NAMALWA (cell line): ENCODE results near the gene CAPZA2.

Source experiments
- DNase-seq: peaks from one replicate; pipeline ENCODE4 v3.0.0-alpha.2; 2015; ENCODE audit warnings: low spot score

The CAPZA2 gene

DNA sequence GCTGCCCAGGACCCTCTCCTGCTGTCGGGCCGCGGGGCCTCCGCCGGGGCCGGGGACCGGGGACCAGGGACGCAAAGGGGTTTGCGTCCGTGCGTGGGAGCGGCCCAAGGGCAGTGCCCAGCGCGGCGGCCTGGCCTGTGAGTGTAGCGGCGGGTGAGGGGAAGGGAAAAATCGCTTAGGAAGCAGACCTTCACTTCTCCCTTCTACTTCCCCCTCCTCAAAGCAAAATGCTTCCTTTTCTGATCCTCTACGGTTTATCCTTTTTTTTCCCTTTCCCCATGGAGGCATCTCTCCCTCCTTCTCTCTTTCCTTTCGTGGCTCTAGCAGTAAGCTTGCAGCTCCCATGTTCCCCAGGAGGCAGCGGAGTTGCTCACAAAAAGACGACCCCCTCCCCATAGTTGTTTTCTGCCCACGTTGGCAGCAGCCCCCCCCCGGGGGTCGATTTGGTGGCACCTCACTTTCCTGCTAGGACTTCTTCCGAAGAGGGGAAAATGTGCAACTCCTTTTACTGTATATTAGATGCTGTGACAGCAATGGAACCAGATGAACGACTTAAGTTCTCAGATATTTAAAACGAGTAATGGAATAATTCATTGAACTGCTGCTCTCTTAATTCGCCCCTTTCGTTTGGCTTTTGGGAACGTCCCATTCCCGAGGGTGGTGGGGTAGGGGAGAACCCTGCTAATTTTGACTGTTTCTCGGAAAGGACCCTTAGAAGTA, 724 bp downstream of the CAPZA2 start:
- peak; percentile 52 for DNase-seq

DNA sequence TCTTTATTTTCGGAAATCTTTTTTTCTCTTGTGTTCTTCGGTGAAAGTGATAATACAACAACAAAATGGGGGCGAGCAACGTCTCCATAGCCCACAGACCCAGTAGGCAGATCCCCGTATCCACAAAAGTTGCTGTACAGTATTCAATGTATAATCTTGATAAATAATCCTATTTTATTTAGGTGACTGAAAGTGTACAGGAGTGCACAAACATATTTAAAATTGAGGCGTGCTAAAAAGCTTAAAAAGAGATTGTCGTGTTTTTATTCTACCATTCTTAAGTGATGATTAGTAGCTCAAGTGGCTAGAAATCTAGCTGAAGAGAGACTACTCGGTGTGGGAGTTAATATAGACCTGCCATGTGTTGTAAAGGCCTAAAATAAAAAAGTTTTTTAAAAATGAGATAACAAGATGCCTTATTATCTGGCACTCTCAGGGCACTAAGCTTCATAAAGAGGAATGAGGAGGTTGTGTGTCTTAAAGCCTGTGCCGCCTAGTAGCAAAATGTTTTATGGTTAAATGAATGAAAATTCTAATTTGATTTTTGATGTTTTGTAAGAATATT, 1.6 kb downstream of the CAPZA2 start:
- DNase-seq = no peak

DNA sequence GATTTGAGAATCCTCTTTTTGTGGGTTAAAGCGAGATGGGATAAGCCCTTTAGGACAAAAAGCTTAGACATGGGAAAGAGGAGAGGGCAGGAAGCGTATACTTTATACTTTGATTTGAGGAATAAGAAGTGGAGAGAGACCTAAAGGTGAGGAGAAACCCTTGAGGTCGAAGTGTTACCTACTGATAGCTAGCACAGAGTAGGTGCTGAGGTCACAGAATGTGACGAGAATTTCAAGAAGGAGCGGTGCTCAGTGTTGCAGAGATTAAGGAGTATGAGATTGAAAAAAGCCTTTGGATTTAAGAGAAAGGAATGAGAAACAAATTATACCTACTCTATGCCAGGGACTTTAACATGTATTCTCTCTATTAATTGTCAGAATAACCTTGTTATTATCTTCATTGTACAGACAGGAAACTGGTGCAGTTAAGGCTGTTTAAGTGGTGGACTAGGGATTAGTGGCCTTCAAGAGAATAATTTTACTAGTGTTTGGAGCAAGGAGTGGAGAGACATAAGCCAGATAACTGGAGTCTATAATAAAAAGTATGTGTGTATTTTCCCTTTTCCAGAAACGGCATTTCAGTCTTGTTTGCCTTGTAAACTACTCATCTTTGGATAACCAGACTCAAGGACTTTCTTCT, 8.8 kb downstream of the CAPZA2 start:
- DNase-seq = no peak

- no peak for DNase-seq
These were observed 9.6 kb downstream of the CAPZA2 start for GRCh38 chr7:116872026-116872425.

GRCh38 chr7:116873619-116874018, 11.2 kb downstream of the CAPZA2 start:
- no peak for DNase-seq

DNA sequence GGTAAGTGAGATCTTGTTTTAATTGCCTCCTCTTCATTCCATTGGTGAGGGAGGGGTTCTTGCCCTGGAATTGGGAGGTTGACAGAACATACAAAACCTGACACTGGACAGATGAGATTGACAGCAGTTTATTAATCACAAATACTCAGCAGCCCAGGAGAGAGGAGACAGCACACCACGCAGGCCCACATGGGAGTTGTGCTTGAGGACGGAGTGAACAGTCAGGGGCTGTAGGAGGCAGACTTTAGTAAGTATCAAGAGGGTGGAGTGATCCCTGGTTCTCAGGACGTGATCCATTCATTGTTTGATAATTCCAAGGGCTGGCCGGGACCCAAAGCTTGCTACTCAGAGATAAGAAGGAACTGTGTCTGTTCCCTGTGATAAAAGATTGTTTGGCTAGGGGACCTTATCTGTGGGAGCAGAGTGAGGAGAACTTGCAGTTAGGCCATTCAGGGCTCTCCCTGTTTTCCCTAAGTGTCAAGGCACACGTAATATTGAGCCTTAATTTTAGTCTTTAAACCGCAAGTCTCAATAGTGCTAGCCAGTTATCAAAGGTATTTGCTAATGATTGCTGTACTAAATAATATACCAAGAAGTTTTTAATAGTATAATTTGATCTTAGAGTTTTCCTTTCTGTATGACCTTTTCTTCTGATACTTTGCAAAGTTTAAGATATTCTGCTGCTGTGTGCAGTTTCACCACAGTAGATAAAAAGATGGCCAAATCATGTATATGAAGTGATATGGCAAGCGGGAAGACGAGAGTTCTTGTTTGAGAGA, 14.5 kb downstream of the CAPZA2 start:
- no peak for DNase-seq

- no peak for DNase-seq
These were observed 15.2 kb downstream of the CAPZA2 start for GRCh38 chr7:116877443-116878217.

DNA sequence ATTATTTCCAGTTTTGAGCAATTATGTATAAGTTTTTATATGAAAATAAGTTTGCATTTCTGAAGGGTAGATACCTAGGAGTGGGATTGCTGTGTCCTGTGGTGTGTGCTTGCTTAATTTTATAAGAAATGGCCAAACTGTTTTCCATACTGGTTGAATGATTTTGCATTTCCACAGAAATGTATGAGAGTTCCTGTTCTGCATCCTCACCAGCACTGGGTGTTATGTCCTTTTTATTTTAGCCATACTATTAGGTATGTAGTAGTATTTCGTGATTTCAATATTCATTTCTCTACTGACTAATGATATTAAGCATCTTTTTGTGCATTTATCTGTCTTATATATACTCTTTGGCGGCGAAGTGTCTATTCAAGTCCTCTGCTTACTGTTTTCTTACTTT, 22.3 kb downstream of the CAPZA2 start:
- DNase-seq = no peak

DNA sequence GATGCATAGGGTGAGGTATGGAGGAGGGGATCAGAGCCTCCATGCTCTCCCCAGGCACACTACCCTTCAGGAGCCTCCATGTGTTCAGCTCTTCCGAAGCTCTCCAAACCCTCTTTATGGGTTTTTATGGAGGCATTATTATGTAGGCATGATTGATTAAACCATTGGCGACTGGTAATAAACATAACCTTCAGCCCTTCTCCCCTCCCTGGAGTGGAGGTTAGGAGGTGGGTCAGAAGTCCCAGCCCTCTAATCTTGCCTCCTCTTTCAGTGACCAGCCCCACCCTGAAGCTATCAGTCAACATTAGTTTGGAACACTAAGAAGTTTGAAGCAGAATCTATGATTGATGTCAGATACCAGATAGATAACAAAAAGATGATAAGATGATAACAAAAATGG, 23.3 kb downstream of the CAPZA2 start:
- DNase-seq = no peak

DNA sequence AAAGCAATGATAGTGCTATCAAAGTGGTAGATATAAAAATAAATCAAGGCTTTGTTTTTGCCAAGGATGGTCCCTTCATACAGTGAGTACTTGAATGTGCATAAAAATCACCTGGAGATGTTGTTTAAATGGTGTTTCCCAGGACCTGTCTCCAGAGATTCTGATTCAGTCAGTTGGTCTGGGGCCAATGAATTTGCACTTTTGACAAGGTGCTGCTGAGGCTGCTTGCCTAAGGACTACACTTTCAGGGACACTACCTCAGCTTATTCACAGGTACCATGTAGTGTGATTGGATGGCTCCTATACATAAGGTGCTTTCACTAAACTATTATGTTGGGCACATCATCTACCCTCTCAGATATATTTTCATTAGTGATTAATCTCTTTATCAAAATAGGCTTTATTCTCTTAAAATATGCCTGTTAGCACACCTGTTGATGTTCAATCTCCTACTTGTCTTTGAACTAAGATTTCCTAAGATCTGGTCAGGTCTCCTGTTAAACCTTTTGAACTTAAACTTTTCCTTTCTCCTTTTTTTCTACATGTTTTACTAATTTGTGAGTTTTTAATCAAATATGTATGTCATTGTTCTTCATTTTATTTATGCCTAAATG, 24.3 kb downstream of the CAPZA2 start:
- no peak for DNase-seq

DNA sequence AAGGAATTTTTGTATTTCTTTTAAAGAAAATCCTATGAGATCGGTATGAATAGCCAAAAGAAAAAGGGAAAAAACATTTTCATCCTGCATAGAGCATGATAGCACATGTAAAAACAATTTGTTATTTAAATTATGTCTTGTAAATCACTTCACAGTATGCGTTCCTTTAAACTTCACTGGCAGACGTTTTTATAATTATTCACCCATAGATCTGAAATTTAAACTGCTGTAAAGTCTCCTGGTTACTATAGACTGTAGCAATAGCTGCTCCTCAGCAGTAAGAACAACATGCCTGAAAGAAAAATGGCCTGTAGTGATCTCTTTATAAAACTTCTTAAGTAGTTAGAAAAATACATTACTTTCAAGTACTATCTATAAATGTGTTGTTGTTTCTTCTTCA, 26.5 kb downstream of the CAPZA2 start:
- no peak for DNase-seq

- DNase-seq = no peak
These were observed 33.5 kb downstream of the CAPZA2 start for GRCh38 chr7:116895849-116896248.

- no peak for DNase-seq
These were observed 35.3 kb downstream of the CAPZA2 start for GRCh38 chr7:116897661-116898060.

DNA sequence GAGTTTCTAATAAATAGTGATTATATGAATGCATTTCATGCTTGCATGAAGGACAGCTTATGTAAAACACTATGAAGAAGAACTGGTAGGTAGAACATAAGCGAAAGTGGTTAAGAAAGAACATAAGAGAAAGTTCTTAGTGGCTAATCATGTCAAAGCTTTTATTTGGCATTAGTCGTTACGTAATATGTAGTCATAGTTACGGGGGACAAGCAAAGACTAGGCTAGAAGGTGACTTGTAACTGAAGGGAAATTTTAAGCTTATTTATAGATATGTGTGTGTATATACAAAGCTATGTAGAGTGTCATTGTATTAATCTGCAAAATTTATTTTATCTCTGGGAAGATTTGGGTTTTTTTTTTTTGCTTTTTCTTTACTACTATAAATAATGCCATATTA, 36.9 kb downstream of the CAPZA2 start:
- no peak for DNase-seq

- no peak for DNase-seq
These were observed 38.8 kb downstream of the CAPZA2 start for GRCh38 chr7:116901143-116901542.

- DNase-seq = no peak
These were observed 40.5 kb downstream of the CAPZA2 start for GRCh38 chr7:116902867-116903266.

DNA sequence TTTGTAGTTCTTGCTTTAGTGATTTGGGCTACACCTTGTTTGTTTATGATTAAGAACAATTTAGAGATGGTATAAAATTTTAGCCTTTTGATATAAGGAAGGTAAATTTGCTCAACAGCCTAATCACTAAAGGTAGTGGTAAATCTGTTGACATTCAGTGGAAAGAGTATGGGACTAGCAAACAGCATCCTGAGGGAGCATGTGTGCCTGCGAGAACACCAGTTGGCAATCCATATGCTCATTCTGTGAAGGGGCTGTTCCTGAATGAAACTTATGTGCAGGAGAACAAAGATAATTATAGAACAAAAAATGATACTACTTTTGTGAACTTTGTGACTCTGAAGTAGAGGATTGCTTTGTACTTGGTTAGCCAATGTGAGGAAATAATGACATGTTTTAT, 44.0 kb downstream of the CAPZA2 start:
- no peak for DNase-seq

- DNase-seq = no peak
These were observed 48.0 kb downstream of the CAPZA2 start for GRCh38 chr7:116910383-116910782.

- DNase-seq = no peak
These were observed 49.4 kb downstream of the CAPZA2 start for GRCh38 chr7:116911801-116912200.

GRCh38 chr7:116912269-116912909, 50.0 kb downstream of the CAPZA2 start:
- no peak for DNase-seq

- no peak for DNase-seq
These were observed 56.3 kb downstream of the CAPZA2 start for GRCh38 chr7:116918704-116919103.
